WERI-Rb-1 (cell line): ENCODE data around the gene EFCAB6.

Source experiments
- DNase-seq: peaks from one replicate; pipeline ENCODE4 v3.0.0-alpha.2; 2020
- H3K27ac ChIP-seq: fragments of 250-450 bp; sonication (Bioruptor Pico); 2 replicates; pipeline ENCODE4 v1.5.1; 2020; ENCODE audit warnings: mild to moderate bottlenecking, moderate library complexity
- H3K27me3 ChIP-seq: fragments of 250-450 bp; sonication (Bioruptor Pico); 2 replicates; pipeline ENCODE4 v1.5.1; 2021; ENCODE audit warnings: mild to moderate bottlenecking, low read depth, moderate library complexity; ENCODE audit not compliant: insufficient read depth, severe bottlenecking
- H3K36me3 ChIP-seq: fragments of 250-450 bp; sonication (Bioruptor Pico); 2 replicates; pipeline ENCODE4 v1.5.1; 2020; ENCODE audit warnings: mild to moderate bottlenecking, moderate library complexity
- H3K4me3 ChIP-seq: 2 replicates; pipeline ENCODE4 v1.5.1; 2011; ENCODE audit warnings: low read depth, mild to moderate bottlenecking, control low read depth, low read length
- H3K9me3 ChIP-seq: fragments of 250-450 bp; sonication (Bioruptor Pico); 2 replicates; pipeline ENCODE4 v1.5.1; 2021; ENCODE audit warnings: mild to moderate bottlenecking, moderate library complexity; ENCODE audit not compliant: severe bottlenecking
- CTCF ChIP-seq: IDR thresholded peaks from 2 replicates; pipeline ENCODE4 v1.5.1; 2011; ENCODE audit warnings: low read depth, mild to moderate bottlenecking, control low read depth, inconsistent platforms, low read length

The EFCAB6 gene

DNA sequence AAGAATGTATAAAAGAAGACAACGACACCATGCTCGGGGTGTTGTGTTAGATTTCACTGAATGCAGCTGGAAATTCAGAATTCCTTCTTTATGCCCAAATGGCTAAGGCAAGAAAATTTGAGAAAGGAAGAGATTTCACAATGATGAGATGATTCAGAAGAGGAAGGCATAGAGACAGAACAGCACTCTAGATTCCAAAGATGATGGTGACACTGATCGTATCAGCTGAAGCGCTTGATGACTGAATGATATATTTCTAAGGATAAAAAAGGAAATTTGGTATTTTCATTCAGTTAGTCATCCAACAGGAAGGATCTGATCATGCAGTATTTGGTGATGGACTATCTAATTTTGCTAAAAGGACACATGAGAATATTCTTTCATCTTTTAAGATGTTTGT is 189.2 kb downstream of the EFCAB6 start:
- DNase-seq: no peak
- H3K4me3 ChIP-seq: no peak overlapping the region
- TF ChIP-seq CTCF: no peak
- no peaks in the 10 kb centered on the region for H3K36me3 ChIP-seq
- no peaks in the 10 kb centered on the region for H3K9me3 ChIP-seq
- no peaks in the 10 kb centered on the region for H3K27me3 ChIP-seq
- no peak overlapping the region for H3K27ac ChIP-seq

- Histone ChIP-seq H3K4me3 (no peak overlapping the region), H3K9me3 (no peaks in the 10 kb centered on the region), H3K27ac (no peak overlapping the region), H3K36me3 (no peaks in the 10 kb centered on the region), H3K27me3 (no peaks in the 10 kb centered on the region)
- DNase-seq: no peak
- no peak for TF ChIP-seq CTCF
Measured at GRCh38 chr22:43620197-43620596, 191.9 kb downstream of the EFCAB6 start.

GRCh38 chr22:43618517-43618916 is 193.6 kb downstream of the EFCAB6 start:
- Histone ChIP-seq H3K4me3 (no peak overlapping the region), H3K27ac (no peak overlapping the region), H3K36me3 (no peaks in the 10 kb centered on the region), H3K27me3 (no peaks in the 10 kb centered on the region), H3K9me3 (no peaks in the 10 kb centered on the region)
- no peak for DNase-seq
- no peak for TF ChIP-seq CTCF

GRCh38 chr22:43616645-43617044 is 195.5 kb downstream of the EFCAB6 start:
- no peaks in the 10 kb centered on the region for H3K27me3 ChIP-seq
- no peaks in the 10 kb centered on the region for H3K36me3 ChIP-seq
- DNase-seq: no peak
- H3K4me3 ChIP-seq: no peak overlapping the region
- H3K27ac ChIP-seq: no peak overlapping the region
- no peak for TF ChIP-seq CTCF
- no peaks in the 10 kb centered on the region for H3K9me3 ChIP-seq

- Histone ChIP-seq H3K27ac (0 out of 2 replicates have a peak overlapping the region, but pooled peaks have one; percentile 8), H3K27me3 (no peaks in the 10 kb centered on the region), H3K36me3 (no peaks in the 10 kb centered on the region), H3K4me3 (no peak overlapping the region), H3K9me3 (no peaks in the 10 kb centered on the region)
- TF ChIP-seq CTCF: no peak
- no peak for DNase-seq
Measured at GRCh38 chr22:43600265-43600664, 211.8 kb downstream of the EFCAB6 start.

GRCh38 chr22:43592476-43592875 is 219.6 kb downstream of the EFCAB6 start:
- DNase-seq: no peak

More at GRCh38 chr22:43592476-43592875, 219.6 kb downstream of the EFCAB6 start:
- Histone ChIP-seq H3K9me3 (no peaks in the 10 kb centered on the region), H3K27ac (no peak overlapping the region), H3K27me3 (no peaks in the 10 kb centered on the region), H3K36me3 (no peaks in the 10 kb centered on the region), H3K4me3 (no peak overlapping the region)
- peak; percentile 64 for TF ChIP-seq CTCF
